Stimulated activated CD8-positive, alpha-beta memory T cell treated with anti-CD3 and anti-CD28 coated beads, Interleukin-2, amount 100 ng/mL, for 1 hour (primary cell): Measurements from ENCODE around the gene GPR35.

Source experiments
- DNase-seq, 2 donors: peaks; one replicate each; pipeline ENCODE4 v3.0.0-alpha.2; 2020; ENCODE audit warnings: low read depth in 2 of 2

Gene GPR35

DNA sequence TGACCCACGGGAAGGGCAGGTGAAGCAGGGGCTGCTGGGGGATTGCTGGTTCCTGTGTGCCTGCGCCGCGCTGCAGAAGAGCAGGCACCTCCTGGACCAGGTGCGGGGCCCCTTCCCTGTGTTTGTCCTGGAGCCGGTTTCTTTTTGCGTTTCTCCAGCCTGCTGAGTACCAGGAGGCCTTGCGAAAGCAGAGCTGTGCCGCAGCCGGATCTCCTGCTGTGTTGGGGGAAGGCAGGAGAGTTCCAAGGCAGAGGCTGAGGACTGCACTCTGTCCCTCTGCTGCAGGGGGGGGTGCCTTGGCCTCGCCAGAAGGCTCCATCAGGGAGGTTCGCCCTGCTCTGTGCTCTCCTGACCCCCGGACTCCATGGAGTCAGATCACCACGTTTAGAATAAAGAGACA is 35.9 kb upstream of the GPR35 start:
- no peak for DNase-seq

DNA sequence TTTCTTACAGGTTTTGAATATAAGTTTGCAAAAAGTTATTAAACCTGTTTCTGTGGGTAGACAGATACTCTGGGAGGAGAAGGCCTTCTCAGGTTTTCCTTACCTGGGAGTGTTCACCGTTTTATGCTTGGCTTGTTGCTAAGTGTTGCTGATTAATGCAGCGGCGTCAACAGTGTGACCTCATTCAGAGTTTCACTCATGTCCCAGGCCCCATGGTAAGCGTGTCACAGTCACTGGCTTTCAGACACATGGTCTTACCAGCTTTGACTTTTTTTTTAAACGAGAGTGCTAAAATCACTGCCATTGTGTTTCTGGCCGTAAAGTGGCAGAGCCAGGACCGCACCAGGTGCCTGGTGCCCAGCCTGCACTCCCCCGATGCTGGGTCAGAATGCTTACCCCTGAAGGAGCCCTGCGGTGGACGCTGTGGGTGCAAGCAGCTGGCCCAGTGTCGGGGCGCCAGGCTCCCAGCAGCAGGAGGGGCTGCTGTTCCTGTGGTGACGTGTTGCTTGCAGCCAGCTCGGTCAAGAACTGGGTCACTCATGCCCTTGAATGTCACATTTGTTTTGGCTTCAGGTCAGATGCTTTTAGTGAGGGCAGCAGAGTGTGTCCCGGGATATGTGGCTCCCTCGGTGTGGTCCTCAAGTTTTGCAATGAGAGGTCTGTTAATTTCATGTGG is 35.3 kb upstream of the GPR35 start:
- no peak for DNase-seq

DNA sequence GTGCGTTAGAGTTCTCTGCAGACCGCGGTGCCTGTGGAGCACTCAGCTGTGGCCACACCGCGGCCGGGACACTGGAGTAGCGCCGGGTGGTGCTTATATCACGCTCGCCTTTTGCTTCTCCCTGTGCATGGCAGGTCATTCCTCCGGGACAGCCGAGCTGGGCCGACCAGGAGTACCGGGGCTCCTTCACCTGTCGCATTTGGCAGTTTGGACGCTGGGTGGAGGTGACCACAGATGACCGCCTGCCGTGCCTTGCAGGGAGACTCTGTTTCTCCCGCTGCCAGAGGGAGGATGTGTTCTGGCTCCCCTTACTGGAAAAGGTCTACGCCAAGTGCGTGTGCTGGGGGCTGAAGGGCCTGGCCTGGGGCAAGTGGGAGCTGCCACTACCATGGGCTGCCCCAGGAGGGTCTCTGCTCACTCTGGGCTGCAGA is 34.6 kb upstream of the GPR35 start:
- no peak for DNase-seq

DNA sequence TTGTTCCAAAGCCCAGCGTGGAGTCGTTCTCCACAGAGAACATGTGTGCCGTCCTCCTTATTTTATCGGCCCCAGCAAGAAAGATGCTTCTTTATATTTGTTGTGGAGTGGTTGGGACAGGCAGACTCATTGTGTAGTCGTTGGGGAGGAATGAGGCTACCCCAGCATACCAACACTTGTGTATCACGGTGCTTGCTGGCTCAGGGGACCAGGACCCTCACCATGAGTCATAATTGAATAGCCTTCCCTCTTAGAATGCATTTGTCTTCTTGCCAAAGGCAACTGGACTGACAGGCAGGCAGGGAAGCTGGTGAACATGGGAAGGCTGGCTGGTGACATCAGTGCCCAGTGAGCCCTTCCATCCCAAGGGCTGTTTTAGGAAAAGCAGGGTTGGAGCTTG is 34.1 kb upstream of the GPR35 start:
- no peak for DNase-seq

DNA sequence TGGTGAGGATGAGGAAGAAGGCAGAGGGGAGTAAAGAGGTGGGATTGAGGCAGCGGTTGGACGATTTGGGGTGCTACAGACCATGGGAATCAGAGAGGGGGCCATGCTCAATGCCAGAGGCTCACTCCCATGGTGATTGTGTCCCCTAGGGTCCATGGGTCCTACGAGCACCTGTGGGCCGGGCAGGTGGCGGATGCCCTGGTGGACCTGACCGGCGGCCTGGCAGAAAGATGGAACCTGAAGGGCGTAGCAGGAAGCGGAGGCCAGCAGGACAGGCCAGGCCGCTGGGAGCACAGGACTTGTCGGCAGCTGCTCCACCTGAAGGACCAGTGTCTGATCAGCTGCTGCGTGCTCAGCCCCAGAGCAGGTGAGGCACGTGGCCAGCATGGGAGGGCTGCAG is 33.5 kb upstream of the GPR35 start:
- DNase-seq: no peak

DNA sequence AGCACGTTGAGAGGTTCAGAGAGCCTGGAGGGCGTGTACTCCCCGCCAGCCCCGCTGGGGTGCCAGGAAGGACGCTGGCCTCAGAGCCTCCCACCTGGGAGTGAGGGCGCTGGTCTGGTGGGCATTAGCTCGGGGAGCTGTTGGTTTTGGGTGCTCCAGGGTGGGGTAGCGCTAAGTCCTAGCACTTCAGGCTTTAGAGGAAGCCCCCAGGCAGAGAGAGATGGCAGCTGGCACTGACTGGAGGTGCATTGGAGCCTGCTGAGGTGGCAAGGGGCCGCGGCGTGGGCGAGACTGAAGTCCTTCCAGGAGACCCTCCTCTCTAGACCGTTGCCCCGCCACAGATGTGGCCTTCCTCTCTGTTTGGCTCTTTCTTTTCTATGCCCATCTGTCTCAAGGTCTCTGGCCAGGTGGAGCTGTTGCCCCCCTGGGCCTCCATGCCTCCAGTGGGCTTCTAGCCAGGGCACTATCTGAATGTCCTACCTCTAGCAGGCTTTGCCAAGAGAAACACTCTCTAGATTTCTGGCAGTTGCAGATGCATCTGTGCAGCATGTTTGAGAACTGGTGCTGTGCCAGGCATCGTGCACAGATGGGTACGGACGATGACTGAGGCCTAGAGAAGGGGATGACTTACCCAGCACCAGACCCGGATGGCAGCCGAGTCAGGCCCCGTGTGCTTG is 32.1 kb upstream of the GPR35 start:
- DNase-seq: no peak

DNA sequence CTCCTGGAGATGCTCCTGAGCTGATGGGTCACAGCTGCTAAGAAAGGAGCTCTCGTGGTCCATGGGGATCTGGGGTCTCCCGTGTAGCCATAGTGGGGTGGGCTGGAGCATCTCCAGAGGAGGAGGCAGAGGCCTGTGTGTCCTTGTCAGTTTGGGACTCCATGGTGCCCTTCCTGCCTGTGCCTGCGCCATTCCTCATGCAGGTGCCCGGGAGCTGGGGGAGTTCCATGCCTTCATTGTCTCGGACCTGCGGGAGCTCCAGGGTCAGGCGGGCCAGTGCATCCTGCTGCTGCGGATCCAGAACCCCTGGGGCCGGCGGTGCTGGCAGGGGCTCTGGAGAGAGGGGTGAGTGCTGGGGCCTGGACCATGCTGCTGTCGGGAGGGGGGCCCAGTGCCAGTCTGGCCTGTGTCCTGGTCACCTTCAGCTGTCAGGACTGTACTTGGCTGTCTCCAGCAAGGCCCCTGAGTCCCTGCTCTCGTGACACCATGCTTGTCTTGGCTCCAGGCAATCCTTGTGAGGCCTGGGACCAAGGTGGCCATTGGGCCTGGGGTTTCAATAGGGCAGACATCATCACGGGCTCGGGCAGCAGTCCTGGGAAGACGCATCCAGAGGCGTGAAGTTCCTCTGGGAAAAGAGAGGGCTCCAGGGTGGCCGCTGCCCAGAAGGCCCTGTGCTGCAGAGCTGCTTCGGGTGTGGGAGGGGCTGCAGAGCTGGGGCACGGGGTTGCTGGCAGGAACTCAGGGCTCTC is 31.4 kb upstream of the GPR35 start:
- DNase-seq: no peak

DNA sequence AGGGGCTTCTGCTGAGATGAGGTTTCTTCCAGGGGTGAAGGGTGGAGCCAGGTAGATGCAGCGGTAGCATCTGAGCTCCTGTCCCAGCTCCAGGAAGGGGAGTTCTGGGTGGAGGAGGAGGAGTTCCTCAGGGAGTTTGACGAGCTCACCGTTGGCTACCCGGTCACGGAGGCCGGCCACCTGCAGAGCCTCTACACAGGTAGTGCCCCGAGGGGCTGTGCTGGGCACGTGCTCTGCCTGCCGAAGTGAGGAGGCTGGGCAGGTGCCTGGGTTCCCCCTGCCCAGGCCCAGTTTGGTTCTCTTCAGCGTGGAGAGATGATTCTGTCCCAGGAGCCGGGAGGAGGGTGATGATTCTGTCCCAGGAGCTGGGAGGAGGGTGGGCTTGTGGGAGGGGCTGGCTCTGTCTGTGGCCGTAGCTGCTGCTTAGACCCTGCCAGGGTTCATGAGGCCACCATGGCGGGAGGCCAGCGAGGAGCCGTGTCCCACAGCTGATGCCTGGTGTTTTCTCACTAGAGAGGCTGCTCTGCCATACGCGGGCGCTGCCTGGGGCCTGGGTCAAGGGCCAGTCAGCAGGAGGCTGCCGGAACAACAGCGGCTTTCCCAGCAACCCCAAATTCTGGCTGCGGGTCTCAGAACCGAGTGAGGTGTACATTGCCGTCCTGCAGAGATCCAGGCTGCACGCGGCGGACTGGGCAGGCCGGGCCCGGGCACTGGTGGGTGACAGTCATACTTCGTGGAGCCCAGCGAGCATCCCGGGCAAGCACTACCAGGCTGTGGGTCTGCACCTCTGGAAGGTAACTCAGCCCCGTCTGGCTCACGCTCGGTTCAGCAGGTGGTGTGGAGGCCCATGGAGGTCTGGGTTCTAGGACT is 30.5 kb upstream of the GPR35 start:
- no peak for DNase-seq

DNA sequence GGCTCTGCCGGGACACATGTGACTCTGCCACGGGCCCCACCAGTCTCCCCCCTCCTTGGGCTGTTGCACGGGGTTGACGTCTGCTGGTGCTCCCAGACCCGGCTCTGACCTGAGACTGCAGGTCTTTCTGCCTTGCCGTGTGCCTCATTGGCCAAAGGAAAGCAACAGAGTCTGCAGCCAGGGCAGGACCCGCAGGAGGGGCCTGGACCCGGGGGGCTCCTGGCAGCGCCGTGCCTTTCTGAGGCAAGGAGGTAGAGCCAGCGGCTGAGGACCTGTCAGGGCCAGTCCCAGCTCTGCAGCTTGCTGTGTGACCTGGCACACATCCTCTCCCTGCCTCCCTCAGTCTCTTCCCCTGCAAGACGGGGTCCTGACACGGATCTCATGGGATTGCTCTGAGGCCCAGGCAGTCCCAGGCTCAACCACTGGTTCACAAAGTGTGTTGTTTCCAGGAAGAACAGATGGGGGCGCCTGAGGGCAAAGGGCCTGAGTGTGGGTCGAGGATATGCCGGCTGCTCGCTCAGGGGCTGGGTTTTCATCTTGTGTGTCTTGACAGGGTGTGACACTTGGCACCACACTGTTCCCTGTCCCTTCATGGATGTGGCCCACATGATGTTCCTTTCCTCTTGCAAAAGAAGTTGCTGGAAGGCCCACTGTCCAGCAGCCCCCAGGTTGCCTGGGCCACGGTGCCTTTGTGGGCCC is 29.8 kb upstream of the GPR35 start:
- no peak for DNase-seq

DNA sequence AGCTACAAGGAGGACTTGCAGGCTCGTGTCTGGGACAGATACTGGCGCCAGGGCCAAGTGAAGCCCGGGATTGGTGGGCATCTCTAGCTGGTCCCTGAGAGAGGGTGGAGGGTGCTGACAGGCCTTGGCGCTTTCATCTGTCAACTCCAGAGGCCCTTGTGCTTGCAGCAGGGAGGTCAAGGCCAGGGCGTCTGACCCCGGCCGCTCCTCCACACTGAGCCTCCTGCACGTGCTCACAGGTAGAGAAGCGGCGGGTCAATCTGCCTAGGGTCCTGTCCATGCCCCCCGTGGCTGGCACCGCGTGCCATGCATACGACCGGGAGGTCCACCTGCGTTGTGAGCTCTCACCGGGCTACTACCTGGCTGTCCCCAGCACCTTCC is 29.2 kb upstream of the GPR35 start:
- DNase-seq: no peak

DNA sequence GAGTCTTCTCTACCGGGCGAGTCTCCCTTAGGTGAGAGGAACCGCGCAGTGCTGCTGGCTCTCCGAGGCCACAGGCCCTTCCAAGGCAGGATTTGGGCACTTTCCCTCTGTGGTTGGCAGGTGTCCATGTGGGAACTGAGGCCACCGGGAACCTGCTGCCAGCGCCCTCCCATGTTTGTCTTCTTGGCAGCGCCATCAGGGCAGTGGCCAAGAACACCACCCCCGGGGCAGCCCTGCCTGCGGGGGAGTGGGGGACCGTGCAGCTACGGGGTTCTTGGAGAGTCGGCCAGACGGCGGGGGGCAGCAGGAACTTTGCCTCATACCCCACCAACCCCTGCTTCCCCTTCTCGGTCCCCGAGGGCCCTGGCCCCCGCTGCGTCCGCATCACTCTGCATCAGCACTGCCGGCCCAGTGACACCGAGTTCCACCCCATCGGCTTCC is 28.8 kb upstream of the GPR35 start:
- no peak for DNase-seq

DNA sequence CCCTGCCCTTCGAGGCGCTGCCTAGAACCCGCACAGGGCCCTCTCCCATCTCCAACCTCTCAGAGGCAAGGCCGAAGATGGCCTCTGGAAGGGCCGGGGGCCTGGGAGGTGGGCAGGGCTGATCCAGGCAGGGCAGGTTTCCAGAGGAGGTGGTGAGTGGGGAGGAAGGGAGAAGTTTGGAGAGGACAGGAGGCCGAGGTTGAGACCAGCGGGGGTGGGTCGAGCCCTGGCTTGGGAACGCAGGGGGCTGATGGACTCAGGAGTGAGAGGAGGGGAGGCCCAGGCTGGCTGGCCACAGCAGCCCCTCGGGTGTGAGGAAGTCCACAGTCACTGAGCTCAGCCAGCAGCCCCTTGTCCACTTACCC is 28.2 kb upstream of the GPR35 start:
- DNase-seq: no peak

DNA sequence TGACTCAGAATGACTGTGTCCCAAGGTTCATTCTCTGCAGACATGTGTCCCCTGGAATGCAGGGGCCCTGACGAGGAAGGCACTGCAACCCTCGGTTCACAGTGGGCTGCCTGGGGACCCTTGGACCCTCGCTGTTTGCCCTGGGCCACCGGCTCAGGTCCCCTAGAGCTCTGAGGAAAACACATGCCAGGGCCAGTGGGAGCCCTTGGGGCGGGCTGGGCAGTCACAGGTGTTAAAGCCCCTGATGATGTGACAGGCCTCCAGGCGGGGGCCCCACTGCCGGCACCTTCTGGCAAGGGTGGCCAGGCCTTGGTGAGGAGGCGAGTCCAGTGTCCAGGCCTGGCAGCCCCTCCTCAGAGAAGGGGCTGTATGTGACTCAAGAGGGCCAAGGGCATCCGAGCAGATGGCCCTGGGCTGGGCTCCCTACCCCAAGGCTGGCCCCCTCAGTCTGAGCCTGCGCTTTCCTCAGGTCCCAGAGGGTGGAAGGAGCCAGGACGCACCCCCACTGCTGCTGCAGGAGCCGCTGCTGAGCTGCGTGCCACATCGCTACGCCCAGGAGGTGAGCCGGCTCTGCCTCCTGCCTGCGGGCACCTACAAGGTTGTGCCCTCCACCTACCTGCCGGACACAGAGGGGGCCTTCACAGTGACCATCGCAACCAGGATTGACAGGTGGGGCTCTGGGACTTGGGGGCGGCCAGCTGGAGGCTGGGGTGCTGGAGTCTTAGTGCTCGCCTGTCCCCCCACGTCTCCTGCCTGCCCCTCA is 27.7 kb upstream of the GPR35 start:
- no peak for DNase-seq

DNA sequence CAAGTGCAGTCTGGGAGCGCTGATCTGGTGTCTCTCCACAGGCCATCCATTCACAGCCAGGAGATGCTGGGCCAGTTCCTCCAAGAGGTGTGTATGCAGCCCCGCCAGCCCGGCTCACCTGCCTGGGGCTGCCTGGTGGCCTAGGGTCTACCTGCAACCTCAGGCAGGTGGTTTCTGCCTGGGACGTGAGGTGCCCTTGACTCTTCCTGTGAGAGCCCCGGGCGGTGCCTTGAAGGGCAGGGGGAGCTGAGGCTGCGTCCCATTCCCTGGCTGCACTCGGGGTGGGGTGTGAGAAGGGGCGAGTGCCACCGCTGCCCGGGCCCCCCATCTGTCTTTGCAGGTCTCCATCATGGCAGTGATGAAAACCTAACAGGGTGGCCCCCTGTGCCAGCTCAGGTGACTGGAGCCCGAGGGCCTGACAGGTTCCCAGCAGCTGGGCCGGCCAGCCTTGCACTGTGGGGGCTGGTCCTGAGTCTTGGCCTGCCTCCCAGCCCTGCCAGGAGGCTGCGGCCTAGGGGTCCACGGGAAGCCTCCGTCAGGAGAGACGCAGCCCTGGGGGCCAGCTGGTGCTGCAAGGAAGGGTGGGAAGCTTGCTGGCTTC is 26.9 kb upstream of the GPR35 start:
- DNase-seq: no peak

DNA sequence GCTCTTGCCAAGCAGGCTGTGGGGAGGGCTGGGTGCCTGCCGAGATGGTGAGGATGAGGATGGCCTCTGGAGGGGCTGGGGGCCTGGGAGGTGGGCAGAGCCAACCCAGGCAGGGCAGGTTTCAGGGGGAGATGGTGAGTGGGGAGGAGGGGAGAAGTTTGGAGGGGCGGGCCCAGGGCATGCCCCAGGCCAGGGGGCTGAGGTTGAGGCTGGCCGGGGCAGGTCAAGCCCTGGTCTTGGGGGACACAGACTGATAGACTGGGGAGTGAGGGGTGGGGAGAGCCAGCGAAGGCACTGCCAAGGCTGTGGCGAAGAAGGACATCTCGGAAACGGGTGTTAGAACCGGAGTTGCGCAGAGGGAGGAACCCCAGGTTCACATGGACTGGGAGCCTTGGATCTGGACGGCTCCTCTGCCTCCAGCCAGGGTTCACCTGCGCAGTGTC is 26.1 kb upstream of the GPR35 start:
- no peak for DNase-seq

DNA sequence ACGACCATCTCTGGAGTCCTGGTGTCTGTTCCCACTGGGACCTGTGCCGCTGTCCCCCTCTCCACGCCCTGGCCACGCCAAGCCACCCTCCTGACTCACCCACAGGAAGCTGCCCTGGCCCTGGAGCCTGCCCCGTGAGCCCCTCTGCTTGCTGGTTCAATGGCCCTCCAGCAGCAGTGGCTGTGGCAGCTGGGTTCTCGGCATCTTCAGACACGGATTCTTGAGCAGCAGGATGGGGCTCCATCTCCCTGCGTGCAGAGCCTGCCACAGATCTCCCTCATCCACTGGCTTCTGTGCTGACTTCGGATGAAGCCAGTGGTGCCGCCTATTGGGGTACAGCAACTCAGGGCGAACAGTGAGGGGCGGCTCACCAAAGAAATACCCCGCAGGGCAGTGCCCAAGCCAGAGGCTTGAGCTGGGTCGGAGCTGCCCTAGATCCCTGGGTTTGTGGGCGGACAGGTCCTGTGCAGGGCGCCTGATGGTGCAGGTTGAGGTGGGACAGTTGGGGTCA is 24.8 kb upstream of the GPR35 start:
- DNase-seq: no peak

DNA sequence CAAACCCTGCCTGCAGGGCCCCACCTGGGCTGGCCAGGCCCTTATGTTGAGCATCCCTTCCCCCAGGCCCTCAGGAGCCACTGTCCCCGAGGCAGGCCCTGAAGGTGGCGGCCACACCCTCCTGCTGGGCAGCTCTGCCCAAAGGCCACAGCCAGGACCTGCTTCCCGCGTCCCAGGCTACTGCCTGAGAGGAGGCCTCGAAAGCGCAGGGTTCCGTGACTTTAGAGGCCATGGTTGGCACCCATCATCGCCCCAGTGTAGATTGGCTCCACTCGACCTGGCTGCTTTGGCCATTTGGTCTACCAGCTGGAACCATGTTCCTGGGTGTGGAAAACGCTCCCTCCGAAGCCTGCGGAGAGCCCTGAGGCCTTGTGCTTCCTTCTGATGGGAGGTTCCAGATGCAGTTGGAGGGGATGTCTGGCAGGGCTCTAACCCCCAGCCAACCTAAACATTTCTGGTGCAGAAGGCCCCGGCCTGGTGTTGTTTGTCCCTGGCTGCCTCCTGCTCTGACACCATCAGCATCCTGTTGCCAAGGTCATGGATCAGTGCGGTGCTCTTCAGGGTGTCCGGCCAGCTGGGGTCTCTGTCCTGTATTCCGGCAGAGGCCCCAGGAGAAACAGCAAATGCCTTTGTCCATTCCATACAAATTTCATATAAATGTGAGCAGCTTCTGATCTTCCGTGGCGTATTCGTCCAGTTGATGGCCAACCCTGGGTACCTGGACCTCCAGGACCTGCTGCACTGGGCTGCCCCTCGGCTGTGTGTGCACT is 24.0 kb upstream of the GPR35 start:
- no peak for DNase-seq

DNA sequence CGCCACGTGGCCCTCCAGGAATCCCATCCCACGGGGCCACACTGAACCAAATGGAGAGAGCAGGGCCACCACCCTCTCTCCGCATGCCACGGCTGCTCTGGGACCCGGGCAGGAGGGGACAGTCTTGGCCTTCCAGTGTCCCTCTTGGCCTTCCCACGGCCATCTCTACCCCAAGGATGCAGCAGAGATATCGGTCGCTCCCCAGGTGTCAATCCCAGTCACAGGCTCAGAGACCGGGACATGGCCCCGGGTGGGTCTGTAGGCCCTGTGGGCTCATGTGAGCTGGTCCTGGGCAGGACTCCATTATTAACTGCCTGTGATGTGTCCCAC is 23.5 kb upstream of the GPR35 start:
- no peak for DNase-seq

DNA sequence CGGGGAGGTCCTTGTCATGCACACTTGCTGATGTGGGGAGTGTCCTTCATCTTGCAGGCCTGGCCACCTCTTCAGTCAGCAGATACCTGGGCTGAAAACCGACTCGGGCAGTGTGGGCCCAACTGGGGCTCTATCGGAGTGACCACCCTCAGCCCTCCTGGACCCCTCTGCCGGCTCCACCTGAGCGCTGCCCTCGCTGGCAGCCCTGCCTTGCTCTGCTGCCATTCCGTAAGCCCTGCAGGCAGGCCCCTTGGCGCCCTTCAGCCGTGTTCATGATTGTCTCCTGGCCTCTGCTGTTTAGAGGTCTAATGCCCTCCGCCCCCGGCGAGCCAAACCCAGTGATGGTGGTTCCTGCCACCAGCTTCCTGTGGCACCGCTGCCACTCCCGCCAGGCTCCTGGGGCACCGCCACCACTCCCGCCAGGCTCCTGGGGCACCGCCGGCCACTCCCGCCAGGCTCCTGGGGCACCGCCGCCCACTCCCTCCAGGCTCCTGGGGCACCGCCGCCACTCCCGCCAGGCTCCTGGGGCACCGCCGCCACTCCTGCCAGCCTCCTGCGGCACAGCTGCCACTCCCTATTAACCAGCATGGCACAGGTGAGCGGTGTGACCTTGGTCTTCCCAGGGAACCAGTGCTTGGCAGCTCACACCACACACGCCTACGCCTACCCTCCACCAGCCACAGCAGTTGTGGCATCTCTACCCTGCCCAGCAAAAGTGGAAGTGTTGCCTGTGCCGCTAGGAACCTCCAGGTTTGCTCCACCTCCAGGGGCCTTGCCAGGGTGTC is 22.8 kb upstream of the GPR35 start:
- no peak for DNase-seq
